Stomach (tissue), 4 donors: ENCODE results near the gene BICD1.

ENCODE experiments used
- EP300 ChIP-seq: sonication (generic); formaldehyde crosslinking; IDR thresholded peaks from one replicate; pipeline ENCODE4 v1.6.1; 2017; ENCODE audit warnings: antibody characterized with exemption
- POLR2AphosphoS5 ChIP-seq, 3 donors: sonication (generic); formaldehyde crosslinking; IDR thresholded peaks; one replicate each; pipeline ENCODE4 v1.6.1; 2016; ENCODE audit warnings: antibody characterized with exemption in 3 of 3
- TF ChIP-seq, protein P1 (sequence below), 7 experiments: fragments of 450-650 bp in 4 of 7; fragments of 200-600 bp in 3 of 7; sonication (generic) in 3 of 7; IDR thresholded peaks; one replicate each; pipeline ENCODE4 v1.5.1; 2016 to 2019; ENCODE audit warnings: antibody characterized with exemption in 7 of 7, control low read depth in 2 of 7, mild to moderate bottlenecking in 1 of 7

DNA sequence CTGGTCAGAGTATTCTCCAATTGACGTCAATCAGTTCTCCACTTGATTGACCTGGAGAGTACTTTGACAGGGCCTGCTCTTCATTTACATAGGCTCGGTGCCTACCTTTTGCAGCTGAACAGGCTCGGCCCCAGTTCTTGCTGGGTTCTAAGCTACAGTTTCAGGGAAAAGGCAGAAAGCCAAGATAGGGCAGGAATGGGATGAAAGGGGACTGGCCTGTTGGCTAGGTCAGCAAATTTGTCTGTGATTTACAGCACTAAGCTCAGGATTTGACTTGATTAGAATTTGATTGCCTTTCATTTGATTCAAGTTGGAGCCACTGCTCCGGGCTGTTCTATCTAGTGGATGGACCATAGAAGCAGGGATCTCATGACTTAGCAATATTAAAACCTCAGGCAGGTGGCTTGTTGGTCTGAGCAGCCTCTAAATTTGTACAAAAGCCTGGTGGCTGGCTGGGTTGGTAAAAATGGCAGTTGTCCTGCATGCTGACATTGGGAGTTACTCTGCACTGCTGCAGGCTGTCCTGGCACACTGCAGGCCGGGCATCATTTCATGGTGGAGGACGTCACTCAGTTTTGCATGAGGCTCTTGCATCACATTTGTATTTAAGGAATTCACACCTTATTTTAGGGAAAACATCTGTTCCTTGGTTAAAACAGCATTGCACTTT is 71.8 kb downstream of the BICD1 start:
- TF ChIP-seq POLR2AphosphoS5 (IDR thresholded peaks at IDR 0.05): no peak
- TF ChIP-seq, protein P1, sequence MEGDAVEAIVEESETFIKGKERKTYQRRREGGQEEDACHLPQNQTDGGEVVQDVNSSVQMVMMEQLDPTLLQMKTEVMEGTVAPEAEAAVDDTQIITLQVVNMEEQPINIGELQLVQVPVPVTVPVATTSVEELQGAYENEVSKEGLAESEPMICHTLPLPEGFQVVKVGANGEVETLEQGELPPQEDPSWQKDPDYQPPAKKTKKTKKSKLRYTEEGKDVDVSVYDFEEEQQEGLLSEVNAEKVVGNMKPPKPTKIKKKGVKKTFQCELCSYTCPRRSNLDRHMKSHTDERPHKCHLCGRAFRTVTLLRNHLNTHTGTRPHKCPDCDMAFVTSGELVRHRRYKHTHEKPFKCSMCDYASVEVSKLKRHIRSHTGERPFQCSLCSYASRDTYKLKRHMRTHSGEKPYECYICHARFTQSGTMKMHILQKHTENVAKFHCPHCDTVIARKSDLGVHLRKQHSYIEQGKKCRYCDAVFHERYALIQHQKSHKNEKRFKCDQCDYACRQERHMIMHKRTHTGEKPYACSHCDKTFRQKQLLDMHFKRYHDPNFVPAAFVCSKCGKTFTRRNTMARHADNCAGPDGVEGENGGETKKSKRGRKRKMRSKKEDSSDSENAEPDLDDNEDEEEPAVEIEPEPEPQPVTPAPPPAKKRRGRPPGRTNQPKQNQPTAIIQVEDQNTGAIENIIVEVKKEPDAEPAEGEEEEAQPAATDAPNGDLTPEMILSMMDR (IDR thresholded peaks at IDR 0.05): no peak
- no peak for TF ChIP-seq EP300
